ENCODE results near the gene NMNAT3.

NMNAT3 gene

GRCh38 chr3:139695426-139696313 lies 17.9 kb upstream of the NMNAT3 start:
- no peaks in the 10 kb centered on the region for H3K4me1 ChIP-seq (ENCODE audit: control insufficient read depth, insufficient read depth, low read length, poor library complexity, severe bottlenecking)
- DNase-seq, result no peak
- H3K9me3 ChIP-seq (ENCODE audit: control insufficient read depth, low read length), result no peaks in the 10 kb centered on the region
- no peak overlapping the region for H3K27ac ChIP-seq (ENCODE audit: insufficient read depth, low read length, poor library complexity, severe bottlenecking)
- H3K27me3 ChIP-seq (replicated peaks; ENCODE audit: control insufficient read depth, insufficient read depth, low read length, poor library complexity, severe bottlenecking), result no peaks in the 10 kb centered on the region
- no peak overlapping the region for H3K4me3 ChIP-seq (ENCODE audit: insufficient read depth, low read depth, low read length, poor library complexity, severe bottlenecking)
- no peaks in the 10 kb centered on the region for H3K36me3 ChIP-seq (ENCODE audit: control insufficient read depth, insufficient read depth, low read length)

GRCh38 chr3:139695007-139695406 lies 17.2 kb upstream of the NMNAT3 start:
- no peak overlapping the region for H3K27ac ChIP-seq (ENCODE audit: insufficient read depth, low read length, poor library complexity, severe bottlenecking)
- H3K4me1 ChIP-seq (ENCODE audit: control insufficient read depth, insufficient read depth, low read length, poor library complexity, severe bottlenecking), result no peaks in the 10 kb centered on the region

DNA sequence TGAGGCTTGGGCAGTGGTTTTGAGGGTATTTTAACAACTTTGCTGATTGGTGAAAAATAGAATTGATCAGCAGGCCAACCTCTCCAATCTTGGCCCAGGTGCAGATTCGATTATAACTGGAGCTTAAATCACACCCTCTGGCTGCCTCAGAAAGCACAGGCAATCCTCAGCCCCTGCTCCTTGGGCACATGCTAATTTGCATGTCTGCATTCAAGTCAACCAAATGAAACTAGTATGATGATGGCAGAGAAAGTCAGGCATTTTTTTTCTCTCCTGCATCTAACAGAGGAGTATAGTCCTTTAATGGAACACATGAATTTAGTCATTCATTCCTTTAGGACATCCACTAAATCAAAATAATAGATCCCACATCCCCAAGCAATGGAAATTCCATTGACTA lies 16.8 kb upstream of the NMNAT3 start:
- Histone ChIP-seq H3K36me3 (ENCODE audit: control insufficient read depth, insufficient read depth, low read length) (no peaks in the 10 kb centered on the region), H3K27me3 (replicated peaks; ENCODE audit: control insufficient read depth, insufficient read depth, low read length, poor library complexity, severe bottlenecking) (no peaks in the 10 kb centered on the region), H3K27ac (ENCODE audit: insufficient read depth, low read length, poor library complexity, severe bottlenecking) (no peak overlapping the region), H3K4me3 (ENCODE audit: insufficient read depth, low read depth, low read length, poor library complexity, severe bottlenecking) (no peak overlapping the region), H3K4me1 (ENCODE audit: control insufficient read depth, insufficient read depth, low read length, poor library complexity, severe bottlenecking) (no peaks in the 10 kb centered on the region), H3K9me3 (ENCODE audit: control insufficient read depth, low read length) (no peaks in the 10 kb centered on the region)
- DNase-seq, result no peak

More at GRCh38 chr3:139695007-139695406, 17.2 kb upstream of the NMNAT3 start:
- DNase-seq, result no peak
- H3K36me3 ChIP-seq (ENCODE audit: control insufficient read depth, insufficient read depth, low read length), result no peaks in the 10 kb centered on the region
- no peaks in the 10 kb centered on the region for H3K27me3 ChIP-seq (replicated peaks; ENCODE audit: control insufficient read depth, insufficient read depth, low read length, poor library complexity, severe bottlenecking)
- no peaks in the 10 kb centered on the region for H3K9me3 ChIP-seq (ENCODE audit: control insufficient read depth, low read length)
- H3K4me3 ChIP-seq (ENCODE audit: insufficient read depth, low read depth, low read length, poor library complexity, severe bottlenecking), result no peak overlapping the region

DNA sequence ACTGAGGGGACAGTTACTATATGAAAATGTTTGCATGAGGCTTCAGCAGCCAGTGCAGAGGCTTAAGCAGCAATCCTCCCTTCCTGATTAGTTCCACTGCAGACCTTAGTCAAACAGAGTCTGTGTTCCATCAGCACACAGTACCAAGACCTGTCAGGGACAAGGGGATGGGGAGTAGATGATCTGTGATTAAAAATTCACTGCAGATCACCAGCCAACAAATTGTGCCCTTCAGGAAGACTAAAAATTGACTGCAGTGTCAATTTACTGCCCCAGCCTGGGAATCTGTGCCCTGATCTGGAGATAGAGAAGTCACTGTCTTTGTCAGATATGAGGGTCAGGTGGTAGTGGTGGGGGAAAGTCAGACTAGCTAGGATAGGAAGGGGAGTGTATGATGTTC lies 13.8 kb upstream of the NMNAT3 start:
- H3K27me3 ChIP-seq (replicated peaks; ENCODE audit: control insufficient read depth, insufficient read depth, low read length, poor library complexity, severe bottlenecking), result no peaks in the 10 kb centered on the region
- H3K4me3 ChIP-seq (ENCODE audit: insufficient read depth, low read depth, low read length, poor library complexity, severe bottlenecking), result no peak overlapping the region
- no peak for DNase-seq
- H3K36me3 ChIP-seq (ENCODE audit: control insufficient read depth, insufficient read depth, low read length), result no peaks in the 10 kb centered on the region
- H3K27ac ChIP-seq (ENCODE audit: insufficient read depth, low read length, poor library complexity, severe bottlenecking), result no peak overlapping the region
- no peaks in the 10 kb centered on the region for H3K4me1 ChIP-seq (ENCODE audit: control insufficient read depth, insufficient read depth, low read length, poor library complexity, severe bottlenecking)
- no peaks in the 10 kb centered on the region for H3K9me3 ChIP-seq (ENCODE audit: control insufficient read depth, low read length)

- H3K4me1 ChIP-seq (ENCODE audit: control insufficient read depth, insufficient read depth, low read length, poor library complexity, severe bottlenecking), result no peaks in the 10 kb centered on the region
- H3K4me3 ChIP-seq (ENCODE audit: insufficient read depth, low read depth, low read length, poor library complexity, severe bottlenecking), result no peak overlapping the region
- no peak overlapping the region for H3K27ac ChIP-seq (ENCODE audit: insufficient read depth, low read length, poor library complexity, severe bottlenecking)
- H3K36me3 ChIP-seq (ENCODE audit: control insufficient read depth, insufficient read depth, low read length), result no peaks in the 10 kb centered on the region
- DNase-seq, result no peak
- H3K27me3 ChIP-seq (replicated peaks; ENCODE audit: control insufficient read depth, insufficient read depth, low read length, poor library complexity, severe bottlenecking), result no peaks in the 10 kb centered on the region
- H3K9me3 ChIP-seq (ENCODE audit: control insufficient read depth, low read length), result no peaks in the 10 kb centered on the region
These were observed 12.0 kb upstream of the NMNAT3 start for GRCh38 chr3:139689708-139690228.

DNA sequence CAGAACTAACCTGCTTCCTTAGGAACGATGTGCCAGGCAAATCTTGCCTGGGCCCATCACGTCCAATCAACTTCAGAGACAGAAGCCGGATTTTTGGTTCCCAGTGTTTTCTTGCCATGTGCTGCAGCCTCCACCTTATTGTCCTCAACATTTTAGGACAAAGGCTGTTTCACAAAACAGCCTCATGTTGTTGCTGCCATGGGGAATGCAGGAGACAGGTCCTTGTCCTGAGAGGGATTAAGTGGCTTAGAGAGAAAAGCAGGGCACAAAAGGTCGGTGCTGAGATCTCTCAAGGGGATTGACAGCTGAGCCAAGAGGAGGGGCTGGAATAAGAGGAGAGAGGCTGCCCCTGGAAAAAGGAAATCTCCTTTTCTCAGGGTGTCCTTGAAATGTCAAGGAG lies 11.3 kb upstream of the NMNAT3 start:
- Histone ChIP-seq H3K4me3 (ENCODE audit: insufficient read depth, low read depth, low read length, poor library complexity, severe bottlenecking) (no peak overlapping the region), H3K27ac (ENCODE audit: insufficient read depth, low read length, poor library complexity, severe bottlenecking) (no peak overlapping the region), H3K36me3 (ENCODE audit: control insufficient read depth, insufficient read depth, low read length) (no peaks in the 10 kb centered on the region), H3K9me3 (ENCODE audit: control insufficient read depth, low read length) (no peaks in the 10 kb centered on the region), H3K27me3 (replicated peaks; ENCODE audit: control insufficient read depth, insufficient read depth, low read length, poor library complexity, severe bottlenecking) (no peaks in the 10 kb centered on the region), H3K4me1 (ENCODE audit: control insufficient read depth, insufficient read depth, low read length, poor library complexity, severe bottlenecking) (no peaks in the 10 kb centered on the region)
- DNase-seq, result no peak

DNA sequence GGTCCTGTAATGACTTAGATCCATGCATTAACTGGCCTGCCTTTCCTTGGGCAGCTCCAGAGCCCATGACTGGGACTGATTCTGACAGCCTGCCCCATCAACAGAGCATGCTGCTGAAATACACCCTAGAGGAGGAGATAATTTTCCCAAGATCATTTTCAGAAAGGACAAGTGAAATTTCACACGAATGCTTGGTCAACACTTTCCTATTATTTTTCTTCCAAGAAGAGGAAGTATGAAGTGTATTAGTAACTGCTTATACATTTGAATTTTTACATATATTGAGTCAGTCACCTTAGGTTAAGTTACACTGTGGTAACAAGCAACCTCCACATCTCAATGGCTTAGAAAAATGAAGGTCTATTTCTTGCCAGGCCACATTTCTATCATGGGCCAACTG lies 9.7 kb upstream of the NMNAT3 start:
- Histone ChIP-seq H3K36me3 (ENCODE audit: control insufficient read depth, insufficient read depth, low read length) (no peaks in the 10 kb centered on the region), H3K4me3 (ENCODE audit: insufficient read depth, low read depth, low read length, poor library complexity, severe bottlenecking) (no peak overlapping the region), H3K4me1 (ENCODE audit: control insufficient read depth, insufficient read depth, low read length, poor library complexity, severe bottlenecking) (no peaks in the 10 kb centered on the region), H3K27me3 (replicated peaks; ENCODE audit: control insufficient read depth, insufficient read depth, low read length, poor library complexity, severe bottlenecking) (no peaks in the 10 kb centered on the region), H3K27ac (ENCODE audit: insufficient read depth, low read length, poor library complexity, severe bottlenecking) (no peak overlapping the region), H3K9me3 (ENCODE audit: control insufficient read depth, low read length) (no peaks in the 10 kb centered on the region)
- DNase-seq, result no peak

- DNase-seq, result no peak
- H3K4me1 ChIP-seq (ENCODE audit: control insufficient read depth, insufficient read depth, low read length, poor library complexity, severe bottlenecking), result no peaks in the 10 kb centered on the region
- no peak overlapping the region for H3K4me3 ChIP-seq (ENCODE audit: insufficient read depth, low read depth, low read length, poor library complexity, severe bottlenecking)
- H3K36me3 ChIP-seq (ENCODE audit: control insufficient read depth, insufficient read depth, low read length), result no peaks in the 10 kb centered on the region
- H3K9me3 ChIP-seq (ENCODE audit: control insufficient read depth, low read length), result no peaks in the 10 kb centered on the region
- H3K27me3 ChIP-seq (replicated peaks; ENCODE audit: control insufficient read depth, insufficient read depth, low read length, poor library complexity, severe bottlenecking), result no peaks in the 10 kb centered on the region
- H3K27ac ChIP-seq (ENCODE audit: insufficient read depth, low read length, poor library complexity, severe bottlenecking), result no peak overlapping the region
These were observed 8.9 kb upstream of the NMNAT3 start for GRCh38 chr3:139686624-139687023.

DNA sequence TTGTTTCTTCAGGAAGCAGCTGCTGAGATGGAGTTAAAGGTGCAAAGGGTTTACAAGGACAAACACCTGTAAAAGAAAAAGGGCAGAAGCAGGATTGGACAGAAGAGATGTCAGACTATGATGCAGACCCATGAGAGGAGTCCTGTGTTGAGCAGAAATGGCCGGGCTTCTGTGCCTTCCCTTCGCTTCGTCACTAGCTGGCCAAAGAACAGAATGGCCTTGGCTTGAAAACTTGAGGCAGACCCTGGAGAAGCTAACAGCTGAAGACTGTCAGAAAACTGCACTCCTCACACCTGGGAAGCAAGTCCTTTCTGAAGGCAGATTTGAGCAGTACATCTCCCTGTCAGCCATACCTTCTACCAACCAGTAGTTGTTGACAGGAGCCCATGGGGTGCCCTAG lies 8.4 kb upstream of the NMNAT3 start:
- Histone ChIP-seq H3K27ac (ENCODE audit: insufficient read depth, low read length, poor library complexity, severe bottlenecking) (no peak overlapping the region), H3K4me1 (ENCODE audit: control insufficient read depth, insufficient read depth, low read length, poor library complexity, severe bottlenecking) (no peaks in the 10 kb centered on the region), H3K27me3 (replicated peaks; ENCODE audit: control insufficient read depth, insufficient read depth, low read length, poor library complexity, severe bottlenecking) (no peaks in the 10 kb centered on the region), H3K4me3 (ENCODE audit: insufficient read depth, low read depth, low read length, poor library complexity, severe bottlenecking) (no peak overlapping the region), H3K9me3 (ENCODE audit: control insufficient read depth, low read length) (no peaks in the 10 kb centered on the region), H3K36me3 (ENCODE audit: control insufficient read depth, insufficient read depth, low read length) (no peaks in the 10 kb centered on the region)
- no peak for DNase-seq

DNA sequence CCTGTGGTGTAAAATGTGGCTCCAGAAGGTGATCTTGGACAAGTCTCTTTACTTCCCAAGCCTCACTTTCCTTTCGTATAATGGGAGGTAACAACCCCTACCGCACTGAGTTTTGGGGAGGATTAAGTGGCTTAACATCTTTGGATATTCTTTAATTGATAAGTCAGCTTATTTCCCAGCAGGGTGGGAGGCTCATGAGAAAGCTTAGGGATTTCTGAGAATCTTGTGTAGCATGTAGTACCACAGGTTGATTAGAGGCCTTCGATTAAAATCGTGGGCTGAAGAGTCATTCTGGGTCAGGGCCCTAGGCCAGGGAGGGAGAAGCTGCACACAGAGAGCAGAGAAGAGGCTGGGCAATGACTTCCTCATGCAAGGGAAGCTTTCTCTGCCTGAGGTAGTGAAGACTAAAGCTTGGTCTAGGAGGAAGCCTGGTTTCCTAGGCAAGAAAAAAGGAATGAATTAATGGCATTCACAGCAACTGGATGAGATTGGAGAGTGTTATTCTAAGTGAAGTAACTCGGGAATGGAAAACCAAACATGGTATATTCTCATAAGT lies 1.5 kb upstream of the NMNAT3 start:
- H3K4me3 ChIP-seq (ENCODE audit: insufficient read depth, low read depth, low read length, poor library complexity, severe bottlenecking), result no peak overlapping the region

More for the DNA sequence above, 1.5 kb upstream of the NMNAT3 start:
- no peak for DNase-seq
- no peak overlapping the region for H3K27ac ChIP-seq (ENCODE audit: insufficient read depth, low read length, poor library complexity, severe bottlenecking)
- no peaks in the 10 kb centered on the region for H3K4me1 ChIP-seq (ENCODE audit: control insufficient read depth, insufficient read depth, low read length, poor library complexity, severe bottlenecking)
- H3K9me3 ChIP-seq (ENCODE audit: control insufficient read depth, low read length), result no peaks in the 10 kb centered on the region
- H3K27me3 ChIP-seq (replicated peaks; ENCODE audit: control insufficient read depth, insufficient read depth, low read length, poor library complexity, severe bottlenecking), result no peaks in the 10 kb centered on the region
- no peaks in the 10 kb centered on the region for H3K36me3 ChIP-seq (ENCODE audit: control insufficient read depth, insufficient read depth, low read length)
